Gastroesophageal sphincter (tissue), 3 donors: ENCODE results near the gene NUP107.

ENCODE experiments used
- CTCF ChIP-seq, 4 experiments: fragments of 200-600 bp in 2 of 4; fragments of 450-650 bp in 2 of 4; sonication (generic) in 1 of 4; IDR thresholded peaks; one replicate each; pipeline ENCODE4 v1.5.1; 2017 to 2019; ENCODE audit warnings: antibody characterized with exemption in 4 of 4, mild to moderate bottlenecking in 2 of 4, moderate library complexity in 2 of 4
- EP300 ChIP-seq: sonication (generic); formaldehyde crosslinking; IDR thresholded peaks from one replicate; pipeline ENCODE4 v1.6.1; 2017; ENCODE audit warnings: antibody characterized with exemption, mild to moderate bottlenecking
- POLR2A ChIP-seq, 2 donors: fragments of 450-650 bp; IDR thresholded peaks; one replicate each; pipeline ENCODE4 v1.6.1; 2017; ENCODE audit warnings: antibody characterized with exemption in 2 of 2, mild to moderate bottlenecking in 2 of 2, moderate library complexity in 1 of 2
- POLR2AphosphoS5 ChIP-seq: sonication (generic); formaldehyde crosslinking; IDR thresholded peaks from one replicate; pipeline ENCODE4 v1.6.1; 2017; ENCODE audit warnings: antibody characterized with exemption

GRCh38 chr12:68772714-68773113 is 85.9 kb downstream of the NUP107 start:
- TF ChIP-seq EP300 (no peak), POLR2A (IDR thresholded peaks at IDR 0.05) (no peak), CTCF (IDR thresholded peaks at IDR 0.05) (no peak), POLR2AphosphoS5 (no peak)
